NCI-H2227 (cell line): ENCODE data around the gene NTMT1.
"Not testable (repeated sequence)": the region's sequence is repeated elsewhere in the genome, so short reads cannot be mapped to it uniquely, and the experiment has no call there.

Source experiments
- DNase-seq: peaks from one replicate; lab custom pipeline; 2025; ENCODE audit not compliant: unreplicated experiment; lab: John Stamatoyannopoulos, UW

NTMT1 gene

GRCh38 chr9:129649726-129650679 is 24.0 kb downstream of the NTMT1 start:
- DNase-seq: no peak

- DNase-seq: no peak
These were observed 24.8 kb downstream of the NTMT1 start for GRCh38 chr9:129650680-129651235.

- DNase-seq: no peak
These were observed 28.0 kb downstream of the NTMT1 start for GRCh38 chr9:129653823-129654553.

- DNase-seq: no peak
These were observed 28.6 kb downstream of the NTMT1 start for GRCh38 chr9:129654554-129655040.

- no peak for DNase-seq
These were observed 29.2 kb downstream of the NTMT1 start for GRCh38 chr9:129655154-129655553.

GRCh38 chr9:129655696-129656095 is 29.7 kb downstream of the NTMT1 start:
- DNase-seq: no peak

GRCh38 chr9:129656795-129657390 is 30.9 kb downstream of the NTMT1 start:
- DNase-seq: no peak

GRCh38 chr9:129661029-129661428 is 35.1 kb downstream of the NTMT1 start:
- no peak for DNase-seq

- DNase-seq: not testable (repeated sequence)
These were observed 36.3 kb downstream of the NTMT1 start for GRCh38 chr9:129662239-129662638.

GRCh38 chr9:129664746-129665388 is 38.9 kb downstream of the NTMT1 start:
- no peak for DNase-seq

- DNase-seq: peak; percentile 70
These were observed 39.4 kb downstream of the NTMT1 start, which contains the start of gene PRRX2 for GRCh38 chr9:129665389-129665775. PRRX2 (plus strand) TSS chr9:129665647; CDS start chr9:129665868, 221 bp downstream.

GRCh38 chr9:129665814-129666520 is 40.0 kb downstream of the NTMT1 start:
- DNase-seq: no peak

GRCh38 chr9:129666575-129666974 is 40.6 kb downstream of the NTMT1 start:
- DNase-seq: no peak

- no peak for DNase-seq
These were observed 41.4 kb downstream of the NTMT1 start for GRCh38 chr9:129667378-129667777.

GRCh38 chr9:129667850-129668249 is 41.9 kb downstream of the NTMT1 start:
- no peak for DNase-seq

GRCh38 chr9:129669141-129669718 is 43.3 kb downstream of the NTMT1 start:
- DNase-seq: no peak

GRCh38 chr9:129669946-129670345 is 44.0 kb downstream of the NTMT1 start:
- DNase-seq: no peak

GRCh38 chr9:129671065-129671464 is 45.1 kb downstream of the NTMT1 start:
- DNase-seq: no peak

GRCh38 chr9:129671519-129671918 is 45.6 kb downstream of the NTMT1 start:
- DNase-seq: no peak

GRCh38 chr9:129672702-129673101 is 46.7 kb downstream of the NTMT1 start:
- no peak for DNase-seq
